Astrocyte of the cerebellum (primary cell): ENCODE measurements around the gene LRRC46.

Source experiments
- DNase-seq: peaks from one replicate; pipeline ENCODE4 v3.0.0-alpha.2; 2011; ENCODE audit warnings: low read depth
- H3K4me3 ChIP-seq: 2 replicates; pipeline ENCODE4 v1.5.1; 2011; ENCODE audit warnings: mild to moderate bottlenecking, low read depth, low read length, moderate library complexity
- in situ Hi-C: cut with HindIII; loops from 2 replicates; pipeline ENCODE4 v1.10.0; 2017; ENCODE audit warnings: low sequenced_read_pairs
- TF ChIP-seq, protein P1 (sequence below): IDR thresholded peaks from 2 replicates; pipeline ENCODE4 v1.5.1; 2012; ENCODE audit warnings: low read length, low read depth, moderate library complexity, mild to moderate bottlenecking; ENCODE audit errors: missing control alignments

The LRRC46 gene

DNA sequence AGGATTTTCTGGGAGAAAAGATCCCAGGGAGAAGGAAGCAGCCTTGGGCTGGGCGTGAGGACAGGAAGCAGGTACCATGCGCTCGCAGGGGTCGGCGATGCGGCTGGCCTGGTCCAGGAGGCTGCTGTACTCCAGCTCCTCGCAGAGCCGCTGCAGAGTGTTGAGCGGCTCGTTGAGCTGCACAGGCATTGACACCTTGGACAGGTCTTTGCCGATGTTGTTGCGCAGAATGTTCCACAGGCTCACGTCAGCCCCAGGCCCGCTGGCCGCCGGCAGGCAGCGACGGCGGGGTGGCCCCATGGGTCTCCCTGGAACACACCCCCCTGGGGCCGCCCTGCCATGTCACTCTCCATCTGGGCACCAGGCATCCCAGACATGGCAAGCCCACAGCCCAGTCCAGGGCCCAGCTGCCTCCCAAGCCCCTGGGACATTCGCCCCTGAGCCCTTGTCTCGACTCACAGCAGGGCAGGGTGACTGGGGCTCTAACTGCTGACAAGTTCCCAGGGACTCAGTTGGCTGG, 17.9 kb upstream of the LRRC46 start:
- in situ Hi-C loops = no loop called here
- DNase-seq = no peak
- TF ChIP-seq, protein P1, sequence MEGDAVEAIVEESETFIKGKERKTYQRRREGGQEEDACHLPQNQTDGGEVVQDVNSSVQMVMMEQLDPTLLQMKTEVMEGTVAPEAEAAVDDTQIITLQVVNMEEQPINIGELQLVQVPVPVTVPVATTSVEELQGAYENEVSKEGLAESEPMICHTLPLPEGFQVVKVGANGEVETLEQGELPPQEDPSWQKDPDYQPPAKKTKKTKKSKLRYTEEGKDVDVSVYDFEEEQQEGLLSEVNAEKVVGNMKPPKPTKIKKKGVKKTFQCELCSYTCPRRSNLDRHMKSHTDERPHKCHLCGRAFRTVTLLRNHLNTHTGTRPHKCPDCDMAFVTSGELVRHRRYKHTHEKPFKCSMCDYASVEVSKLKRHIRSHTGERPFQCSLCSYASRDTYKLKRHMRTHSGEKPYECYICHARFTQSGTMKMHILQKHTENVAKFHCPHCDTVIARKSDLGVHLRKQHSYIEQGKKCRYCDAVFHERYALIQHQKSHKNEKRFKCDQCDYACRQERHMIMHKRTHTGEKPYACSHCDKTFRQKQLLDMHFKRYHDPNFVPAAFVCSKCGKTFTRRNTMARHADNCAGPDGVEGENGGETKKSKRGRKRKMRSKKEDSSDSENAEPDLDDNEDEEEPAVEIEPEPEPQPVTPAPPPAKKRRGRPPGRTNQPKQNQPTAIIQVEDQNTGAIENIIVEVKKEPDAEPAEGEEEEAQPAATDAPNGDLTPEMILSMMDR = no peak

DNA sequence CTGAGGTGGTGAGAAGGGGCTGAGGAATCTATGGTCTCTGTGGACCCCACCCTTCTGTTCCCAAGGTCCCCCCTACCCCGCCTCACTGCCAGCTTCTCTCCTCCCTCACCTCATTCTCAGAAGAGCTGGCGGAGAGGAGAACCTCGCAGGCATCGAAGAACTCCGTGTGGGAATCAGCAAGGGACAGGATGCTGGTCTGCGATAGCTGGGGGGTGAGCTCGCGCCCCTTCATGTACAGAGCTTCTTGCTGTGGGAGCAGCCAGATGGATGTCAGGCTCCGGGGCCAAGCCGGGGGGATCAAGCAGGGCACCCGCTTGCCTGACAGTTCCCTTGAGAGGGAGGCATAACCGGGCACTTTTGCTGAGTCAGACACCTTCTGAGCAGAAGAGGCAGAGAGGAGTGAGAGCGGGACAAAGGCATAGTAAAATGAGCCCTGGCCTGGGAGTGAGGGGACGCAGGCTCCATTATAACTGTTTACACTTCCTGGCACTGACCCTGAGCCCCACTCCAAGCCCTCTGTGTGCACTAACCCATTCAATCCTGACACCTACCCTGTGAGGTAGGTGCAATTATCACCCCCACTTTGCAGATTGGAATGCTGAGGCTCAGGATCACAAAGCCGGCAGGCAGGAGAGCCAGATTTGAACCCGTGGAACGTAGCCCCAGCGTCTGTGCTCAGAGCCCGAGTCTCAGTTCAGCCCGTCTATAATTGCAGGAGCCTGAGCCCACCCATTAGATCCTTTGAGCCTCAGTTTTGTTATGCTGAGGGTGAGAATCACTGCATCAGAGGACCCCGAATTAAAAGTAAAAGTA, 16.2 kb upstream of the LRRC46 start:
- DNase-seq = no peak
- TF ChIP-seq, protein P1 = no peak
- no peak overlapping the region for H3K4me3 ChIP-seq
- in situ Hi-C loops = no loop called here

More for the DNA sequence above, 17.9 kb upstream of the LRRC46 start:
- no peak overlapping the region for H3K4me3 ChIP-seq

DNA sequence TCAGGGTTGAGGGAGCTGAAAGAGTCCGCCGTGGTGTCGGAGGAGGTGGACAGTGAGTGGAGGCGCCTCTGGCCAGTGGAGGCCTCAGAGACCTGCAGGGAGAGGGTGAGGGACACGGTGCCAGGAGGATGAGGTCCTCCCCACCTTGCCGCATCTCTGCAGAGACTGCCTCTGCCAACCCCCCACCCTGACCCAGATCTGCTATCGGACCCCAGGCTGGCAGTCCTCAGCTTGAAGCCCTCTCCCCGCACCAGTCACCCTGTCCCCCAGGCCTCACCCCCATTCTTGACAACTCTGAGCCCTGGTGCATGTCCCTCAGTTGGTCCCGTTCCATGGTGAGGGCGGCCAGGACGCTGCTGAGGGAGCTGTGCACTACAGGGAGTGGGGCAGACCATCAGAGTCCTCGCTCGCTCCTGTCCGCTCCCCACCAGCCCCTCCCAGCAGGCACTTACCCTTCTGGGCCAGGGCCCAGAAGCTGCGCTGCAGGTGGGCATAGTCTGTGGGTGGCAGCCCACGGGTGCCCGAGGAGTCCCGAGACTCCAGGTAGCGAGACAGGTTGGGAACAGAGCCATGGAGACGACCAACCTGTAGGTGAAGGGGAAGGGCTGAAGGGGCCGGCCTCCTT, 15.2 kb upstream of the LRRC46 start:
- H3K4me3 ChIP-seq = no peak overlapping the region
- DNase-seq = no peak
- TF ChIP-seq, protein P1 = no peak
- in situ Hi-C loops = no loop called here

DNA sequence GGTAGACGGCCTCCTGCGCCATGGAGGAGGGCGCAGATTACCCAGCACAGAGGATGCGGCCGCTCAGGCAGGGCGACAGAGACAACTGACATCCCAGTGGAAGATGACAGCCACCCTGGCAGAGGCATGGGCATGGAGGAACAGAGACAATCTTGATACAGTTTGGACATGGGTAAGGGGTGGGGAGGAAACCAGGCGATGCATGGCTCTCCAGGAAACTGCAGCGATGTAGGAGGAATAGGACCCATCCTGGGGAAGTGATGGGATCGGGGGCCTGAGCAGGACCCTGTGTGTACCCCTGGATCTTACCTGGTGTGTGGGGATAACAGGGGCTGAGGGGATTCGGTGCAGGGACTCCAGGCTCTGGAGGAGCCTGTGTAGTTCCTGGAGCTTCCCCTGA, 14.5 kb upstream of the LRRC46 start:
- TF ChIP-seq, protein P1 = no peak
- H3K4me3 ChIP-seq = no peak overlapping the region
- in situ Hi-C loops = no loop called here
- no peak for DNase-seq

DNA sequence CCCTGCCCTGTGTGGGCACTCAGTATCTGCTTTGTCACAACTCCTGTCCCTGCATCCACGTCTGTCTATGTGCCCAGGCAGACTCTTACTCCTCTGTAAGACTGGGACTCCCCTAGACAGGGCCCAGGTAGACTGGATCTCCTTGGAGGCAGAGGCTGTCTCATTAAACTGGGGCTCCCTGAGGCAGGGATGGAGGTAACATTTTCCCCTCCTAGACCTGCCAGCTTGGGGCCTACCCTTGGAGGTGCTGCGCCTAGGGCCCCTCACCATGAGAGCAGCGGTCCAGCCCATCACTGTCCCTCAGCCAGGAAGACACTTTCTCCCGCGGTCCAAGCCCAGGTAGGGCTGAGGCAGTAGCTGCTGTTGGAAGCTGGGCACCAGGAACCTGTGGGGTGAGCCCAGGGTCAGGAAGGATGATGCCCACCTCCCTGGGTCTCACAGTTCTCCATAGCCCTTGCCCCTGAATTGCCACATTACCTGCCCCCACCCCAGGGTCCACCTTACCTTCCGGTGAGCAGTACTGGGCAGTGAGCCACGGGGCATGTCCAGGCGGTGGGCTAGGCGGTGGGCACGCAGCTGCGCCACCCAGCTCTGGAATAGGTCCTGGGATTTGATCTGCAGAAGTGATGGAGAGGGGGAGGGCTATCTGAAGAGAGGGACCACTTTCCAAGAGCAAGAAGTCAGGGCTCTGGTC, 13.3 kb upstream of the LRRC46 start:
- TF ChIP-seq, protein P1 = no peak
- no peak for DNase-seq
- H3K4me3 ChIP-seq = no peak overlapping the region
- in situ Hi-C loops = no loop called here

DNA sequence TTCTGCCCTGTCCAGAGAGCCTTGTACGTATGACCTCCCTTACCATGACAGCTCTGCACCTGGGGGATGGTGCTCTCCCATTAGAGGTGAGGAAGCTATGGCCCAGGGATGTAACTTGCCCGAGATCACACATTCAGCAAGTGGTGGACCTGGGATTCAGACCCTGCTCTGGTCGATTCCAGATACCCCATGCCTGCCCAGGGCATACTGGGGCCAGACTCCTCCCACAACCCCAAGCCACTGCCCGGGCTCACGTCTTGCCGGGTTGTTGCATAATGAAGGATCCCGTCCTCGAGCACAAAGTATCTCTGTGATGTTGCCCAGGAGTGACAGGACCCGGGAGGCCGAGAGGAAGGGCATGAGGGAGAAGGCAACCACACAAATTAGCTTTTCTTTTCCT, 12.0 kb upstream of the LRRC46 start:
- no peak overlapping the region for H3K4me3 ChIP-seq
- TF ChIP-seq, protein P1 = no peak
- no peak for DNase-seq
- in situ Hi-C loops = no loop called here
